Endothelial cell of umbilical vein (primary cell): ENCODE measurements around the gene TDRD9. TPM values are rescaled to one million over a fixed set of nuclear protein-coding genes. Genes with fewer than 3 reads are reported as not detected.

Source experiments
- BruUV-seq: library from RNA; stranded (reverse); fragments of 400-500 nt; replicated peaks from 2 replicates; lab custom pipeline; 2021; lab: Mats Ljungman, UMichigan
- CTCF ChIA-PET: fragments of 300-600, 350-600 bp; sonication (Branson Sonifier 250); formaldehyde crosslinking; loops from one replicate; lab custom pipeline; 2021; ENCODE audit warnings: antibody characterized with exemption, inconsistent platforms; lab: Charles Lee
- POLR2A ChIA-PET: fragments of 300-600, 350-600 bp; sonication (Branson Sonifier 250); formaldehyde crosslinking; loops from one replicate; lab custom pipeline; 2021; ENCODE audit warnings: antibody characterized with exemption, inconsistent platforms; lab: Charles Lee
- DNase-seq: peaks from one replicate; pipeline ENCODE4 v3.0.0-alpha.2; 2011; ENCODE audit warnings: low read depth, low spot score
- FAIRE-seq: peaks from 2 replicates; lab custom pipeline; 2011; peaks lifted over from hg19 to GRCh38; lab: Jason Lieb, UNC
- H2AFZ ChIP-seq: 2 replicates; pipeline ENCODE4 v1.6.0; 2012; ENCODE audit warnings: low read depth, low read length, control low read depth, inconsistent platforms
- H3K27ac ChIP-seq: 2 replicates; pipeline ENCODE4 v1.5.1; 2011; ENCODE audit warnings: low read depth, mild to moderate bottlenecking, control low read depth, low read length, moderate library complexity; ENCODE audit not compliant: insufficient read depth
- H3K27me3 ChIP-seq, 2 experiments: 2 replicates each; pipeline versions ENCODE4 v1.6.0 to v1.6.1; 2011; ENCODE audit warnings: low read length in 2 of 2, mixed read lengths in 1 of 2; ENCODE audit not compliant: control insufficient read depth in 2 of 2, insufficient read depth in 2 of 2
- H3K36me3 ChIP-seq, 2 experiments: 2 replicates in 1 of 2; 3 replicates in 1 of 2; pipeline ENCODE4 v1.5.1; 2011; ENCODE audit warnings: low read length in 2 of 2, mild to moderate bottlenecking in 1 of 2, moderate library complexity in 1 of 2; ENCODE audit not compliant: control insufficient read depth in 2 of 2, insufficient read depth in 2 of 2; ENCODE audit errors: extremely low read depth in 1 of 2
- H3K4me1 ChIP-seq: 3 replicates; pipeline ENCODE4 v1.5.1; 2011; ENCODE audit warnings: mild to moderate bottlenecking, low read length; ENCODE audit not compliant: control insufficient read depth, insufficient read depth; ENCODE audit errors: extremely low read depth
- H3K4me2 ChIP-seq: 2 replicates; pipeline ENCODE4 v1.6.1; 2011; ENCODE audit warnings: low read length, control low read depth, mixed read lengths; ENCODE audit not compliant: insufficient read depth
- H3K4me3 ChIP-seq, 3 experiments: fragments of 200-600 bp in 1 of 3; sonication (generic), shearing (Covaris generic) in 1 of 3; replicated peaks in 1 of 3; 2 replicates each; pipeline ENCODE4 v1.5.1; 2011 to 2016; ENCODE audit warnings: control low read depth in 3 of 3, low read length in 3 of 3, mild to moderate bottlenecking in 2 of 3, inconsistent platforms in 1 of 3, low read depth in 1 of 3, moderate library complexity in 1 of 3; ENCODE audit not compliant: insufficient read depth in 1 of 3
- H3K79me2 ChIP-seq: 2 replicates; pipeline ENCODE4 v1.6.0; 2012; ENCODE audit warnings: low read length, inconsistent platforms; ENCODE audit not compliant: control insufficient read depth, insufficient read depth
- H3K9ac ChIP-seq: replicated peaks from 2 replicates; pipeline ENCODE3; 2011; ENCODE audit warnings: low read length, control low read depth; ENCODE audit not compliant: insufficient read depth; ENCODE audit errors: extremely low read depth
- H3K9me1 ChIP-seq: replicated peaks from 3 replicates; pipeline ENCODE4 v1.6.0; 2011; ENCODE audit warnings: mild to moderate bottlenecking, low read length; ENCODE audit not compliant: control insufficient read depth, insufficient read depth; ENCODE audit errors: extremely low read depth
- H3K9me3 ChIP-seq: replicated peaks from 2 replicates; pipeline ENCODE4 v1.5.1; 2012; ENCODE audit warnings: low read length, inconsistent platforms; ENCODE audit not compliant: control insufficient read depth, insufficient read depth
- H4K20me1 ChIP-seq: replicated peaks from 2 replicates; pipeline ENCODE3; 2011; ENCODE audit warnings: mild to moderate bottlenecking, low read length; ENCODE audit not compliant: control insufficient read depth, insufficient read depth; ENCODE audit errors: extremely low read depth
- CTCF ChIP-seq, 2 donors: IDR thresholded peaks; 1 replicate in 1 of 2; 2 replicates in 1 of 2; pipeline ENCODE4 v1.5.1; 2011; ENCODE audit warnings: low read length in 2 of 2, mild to moderate bottlenecking in 2 of 2, moderate library complexity in 2 of 2, control low read depth in 1 of 2, inconsistent platforms in 1 of 2, low read depth in 1 of 2; ENCODE audit not compliant: insufficient read depth in 1 of 2; ENCODE audit errors: extremely low read depth in 1 of 2
- EZH2 ChIP-seq: IDR thresholded peaks from 2 replicates; pipeline ENCODE4 v1.6.1; 2012; ENCODE audit warnings: borderline replicate concordance, low read depth, mild to moderate bottlenecking, moderate library complexity, low read length, inconsistent platforms; ENCODE audit not compliant: severe bottlenecking
- FOS ChIP-seq: IDR thresholded peaks from 2 replicates; pipeline ENCODE4 v1.6.1; 2011; ENCODE audit warnings: mild to moderate bottlenecking, low read length, moderate library complexity, borderline replicate concordance; ENCODE audit not compliant: insufficient read depth
- GATA2 ChIP-seq: IDR thresholded peaks from 2 replicates; pipeline ENCODE4 v1.7.0; 2011; ENCODE audit warnings: low read depth, mild to moderate bottlenecking, moderate library complexity, mixed read lengths, low read length; ENCODE audit not compliant: insufficient read length, insufficient read depth
- JUN ChIP-seq: IDR thresholded peaks from 2 replicates; pipeline ENCODE4 v1.6.1; 2011; ENCODE audit warnings: borderline replicate concordance, low read depth; ENCODE audit not compliant: insufficient read length, insufficient read depth
- MYC ChIP-seq: IDR thresholded peaks from one replicate; pipeline ENCODE4 v1.6.1; 2011; ENCODE audit warnings: mild to moderate bottlenecking, low read depth, low read length
- POLR2A ChIP-seq: IDR thresholded peaks from 2 replicates; pipeline ENCODE4 v1.6.1; 2012; ENCODE audit warnings: low read depth, mild to moderate bottlenecking, control low read depth, low read length
- POLR2AphosphoS5 ChIP-seq: IDR thresholded peaks from 2 replicates; pipeline ENCODE4 v1.6.1; 2012; ENCODE audit warnings: low read depth, mild to moderate bottlenecking, control low read depth, low read length, moderate library complexity; ENCODE audit not compliant: insufficient read depth
- dilution Hi-C: fragments of 300-500 bp; cut with MboI; formaldehyde crosslinking; loops from one replicate; pipeline ENCODE4 v1.15.0; 2019; ENCODE audit warnings: low sequenced_read_pairs; ENCODE audit not compliant: extremely low pct_ligation_motif_present
- intact Hi-C: fragments of 100-400 bp; cut with micrococcal nuclease; formaldehyde crosslinking; loops from one replicate; pipeline ENCODE4 v1.10.0; 2022
- polyA plus RNA-seq, 4 experiments: library from polyadenylated mRNA; depleted of rRNA in 3 of 4; stranded (reverse) in 3 of 4; unstranded in 1 of 4; fragments of >200 nt; gene quantifications; 2 replicates each; pipeline versions ENCODE4 v1.2.1 to v1.2.3, GENCODE V29; 2011 to 2012; ENCODE audit warnings: missing spikeins in 1 of 4
- total RNA-seq: library from RNA; stranded (reverse); gene quantifications from 2 replicates; pipeline ENCODE4 v1.2.3, GENCODE V29; 2021
- TF ChIP-seq, protein P1 (sequence below): IDR thresholded peaks from 2 replicates; pipeline ENCODE4 v1.6.1; 2011; ENCODE audit not compliant: insufficient read depth, insufficient read length

The TDRD9 gene
- total and polyA plus RNA-seq, 2 donors (not counting 3 experiments of a cell fraction or from before 2014, with no cell fraction given), result 0.52 to 1.4 TPM

DNA sequence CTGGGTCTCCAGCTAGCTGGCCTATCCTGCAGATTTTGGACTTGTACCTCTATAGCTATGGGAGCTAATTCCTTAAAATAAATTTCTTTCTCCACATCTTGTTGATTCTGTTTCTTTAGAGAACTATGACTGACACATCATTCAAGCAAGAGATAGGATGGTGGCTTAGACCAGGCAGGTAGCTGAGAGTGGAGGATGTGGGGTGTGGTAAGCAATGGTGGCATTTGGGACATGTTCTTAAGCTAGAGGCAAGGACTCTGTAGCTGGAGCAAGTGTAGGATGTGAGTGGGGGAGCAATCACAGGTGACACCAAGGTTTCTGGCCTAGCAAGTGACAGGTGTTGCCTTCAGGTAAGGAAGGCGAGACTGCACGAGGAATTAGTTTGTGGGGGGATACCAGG, 6.8 kb downstream of the TDRD9 start:
- H3K27me3 ChIP-seq, result peaks cover 10 to 13% of the 10 kb centered on the region in 2 experiments
- no peak overlapping the region for H2AFZ ChIP-seq
- H3K27ac ChIP-seq, result no peak overlapping the region
- BruUV-seq, result no TSS peak
- FAIRE-seq (no peak), DNase-seq (no peak)
- H3K9me3 ChIP-seq, result no peaks in the 10 kb centered on the region
- no peaks in the 10 kb centered on the region for H3K79me2 ChIP-seq
- H3K4me3 ChIP-seq, result no peak overlapping the region
- intact Hi-C loops (no loop called here), dilution Hi-C loops (no loop called here)
- H3K4me1 ChIP-seq, result no peaks in the 10 kb centered on the region
- CTCF ChIA-PET, result interaction anchor here (1.2 kb wide), 1 partner anchor 45 kb away, joined by 3 read pairs; no protein-coding TSS in a partner anchor
- H3K4me2 ChIP-seq, result no peak overlapping the region
- no peaks in the 10 kb centered on the region for H3K36me3 ChIP-seq
- no peaks in the 10 kb centered on the region for H4K20me1 ChIP-seq
- H3K9me1 ChIP-seq, result no peaks in the 10 kb centered on the region
- TF ChIP-seq CTCF (IDR thresholded peaks at IDR 0.05; ENCODE audit: extremely low read depth in 1 of 2, insufficient read depth in 1 of 2, low read depth in 1 of 2, low read length in 2 of 2) (no peak), FOS (no peak), EZH2 (no peak), MYC (no peak), POLR2A (no peak), JUN (no peak), POLR2AphosphoS5 (no peak), GATA2 (no peak)
- TF ChIP-seq, protein P1, sequence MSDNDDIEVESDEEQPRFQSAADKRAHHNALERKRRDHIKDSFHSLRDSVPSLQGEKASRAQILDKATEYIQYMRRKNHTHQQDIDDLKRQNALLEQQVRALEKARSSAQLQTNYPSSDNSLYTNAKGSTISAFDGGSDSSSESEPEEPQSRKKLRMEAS, result no peak
- POLR2A ChIA-PET, result no interaction called here
- no peak overlapping the region for H3K9ac ChIP-seq
